MM.1S (cell line): Measurements from ENCODE around the gene ENTPD6.

Experiments used
- DNase-seq: peaks from one replicate; pipeline ENCODE4 v3.0.0-alpha.2; 2015
- H2AFZ ChIP-seq: fragments of 300-600 bp; sonication (generic); 2 replicates; pipeline ENCODE4 v1.6.0; 2016; ENCODE audit warnings: antibody characterized with exemption, low read length
- H3F3A ChIP-seq: fragments of 300-600 bp; sonication (generic); 2 replicates; pipeline ENCODE4 v1.6.1; 2016; ENCODE audit warnings: mild to moderate bottlenecking, antibody characterized with exemption, low read length, moderate library complexity, mixed read lengths; ENCODE audit not compliant: insufficient read depth
- H3K27ac ChIP-seq: fragments of 300-600 bp; sonication (generic); 2 replicates; pipeline ENCODE4 v1.5.1; 2016; ENCODE audit warnings: mild to moderate bottlenecking, low read length
- H3K27me3 ChIP-seq: fragments of 300-600 bp; sonication (generic); replicated peaks from 2 replicates; pipeline ENCODE4 v1.6.0; 2016; ENCODE audit warnings: low read length; ENCODE audit not compliant: insufficient read depth
- H3K36me3 ChIP-seq: fragments of 300-600 bp; sonication (generic); replicated peaks from 2 replicates; pipeline ENCODE4 v1.6.1; 2016; ENCODE audit warnings: mild to moderate bottlenecking, low read length, mixed read lengths; ENCODE audit not compliant: insufficient read depth
- H3K4me1 ChIP-seq: fragments of 300-600 bp; sonication (generic); 2 replicates; pipeline ENCODE4 v1.6.1; 2016; ENCODE audit warnings: low read length, mixed read lengths
- H3K4me2 ChIP-seq: fragments of 300-600 bp; sonication (generic); 2 replicates; pipeline ENCODE4 v1.6.0; 2016; ENCODE audit warnings: low read depth, low read length
- H3K4me3 ChIP-seq: fragments of 300-600 bp; sonication (generic); 2 replicates; pipeline ENCODE4 v1.5.1; 2016; ENCODE audit warnings: low read length, mixed read lengths
- H3K79me2 ChIP-seq: fragments of 300-600 bp; sonication (generic); 2 replicates; pipeline ENCODE4 v1.6.1; 2016; ENCODE audit warnings: mixed run types, low read length, mixed read lengths
- H3K9ac ChIP-seq: fragments of 300-600 bp; sonication (generic); 2 replicates; pipeline ENCODE4 v1.6.1; 2016; ENCODE audit warnings: low read length, mixed read lengths
- H3K9me2 ChIP-seq: fragments of 300-600 bp; sonication (generic); replicated peaks from 2 replicates; pipeline ENCODE4 v1.6.1; 2016; ENCODE audit warnings: mild to moderate bottlenecking, low read length, mixed read lengths; ENCODE audit not compliant: insufficient read depth
- H3K9me3 ChIP-seq: fragments of 300-600 bp; sonication (generic); replicated peaks from 2 replicates; pipeline ENCODE4 v1.6.1; 2016; ENCODE audit warnings: mild to moderate bottlenecking, low read length, mixed read lengths; ENCODE audit not compliant: insufficient read depth
- H4K20me1 ChIP-seq: fragments of 300-600 bp; sonication (generic); 2 replicates; pipeline ENCODE4 v1.6.1; 2016; ENCODE audit warnings: mild to moderate bottlenecking, low read length, moderate library complexity, mixed read lengths; ENCODE audit not compliant: insufficient read depth
- CTCF ChIP-seq: fragments of 300-600 bp; sonication (generic); IDR thresholded peaks from 2 replicates; pipeline ENCODE4 v1.5.1; 2016; ENCODE audit warnings: antibody characterized with exemption, low read length, mixed read lengths
- EZH2 ChIP-seq: fragments of 300-600 bp; sonication (generic); optimal IDR thresholded peaks from 2 replicates; pipeline ENCODE3; 2017; ENCODE audit warnings: low read depth, mild to moderate bottlenecking, antibody characterized with exemption, low read length, mixed read lengths
- EZH2phosphoT487 ChIP-seq: fragments of 300-600 bp; sonication (generic); IDR thresholded peaks from 2 replicates; pipeline ENCODE4 v1.6.1; 2018; ENCODE audit warnings: antibody characterized with exemption, low read length

The ENTPD6 gene

DNA sequence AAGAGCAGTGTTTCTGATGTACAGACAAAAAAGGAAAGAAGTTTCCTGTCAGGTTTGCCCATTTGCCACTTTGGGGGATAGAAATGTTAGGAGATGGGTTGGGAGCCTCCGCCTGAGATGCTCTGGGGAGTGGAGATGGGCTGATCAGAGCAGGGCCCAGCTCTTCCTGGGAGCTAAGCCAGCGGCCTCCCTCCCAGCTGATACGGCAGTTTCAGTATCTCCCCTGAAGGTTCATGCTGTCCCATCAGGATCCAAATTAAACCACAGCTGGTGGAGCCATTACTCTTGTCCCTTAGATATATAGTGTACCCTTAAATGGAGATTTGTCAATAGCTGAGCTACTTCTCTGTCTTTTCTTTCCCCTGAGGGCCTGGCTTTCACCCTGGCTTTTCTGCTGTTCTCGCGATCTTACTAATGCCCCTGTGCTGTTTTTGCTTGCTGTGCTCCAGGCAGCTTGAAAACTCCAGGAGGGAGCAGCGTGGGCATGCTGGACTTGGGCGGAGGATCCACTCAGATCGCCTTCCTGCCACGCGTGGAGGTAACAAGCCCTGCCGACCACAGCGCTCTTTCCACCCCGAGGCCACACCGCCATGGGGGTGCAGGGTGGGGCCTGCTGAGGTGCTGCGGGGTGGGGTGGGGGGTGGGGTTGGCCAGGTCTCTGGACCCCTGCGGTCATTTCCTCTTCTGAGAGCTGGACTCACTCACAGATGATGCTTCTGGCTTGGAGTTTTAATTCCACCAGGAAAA, 20.9 kb downstream of the ENTPD6 start:
- H3K9me3 ChIP-seq, result no peaks in the 10 kb centered on the region
- no peaks in the 10 kb centered on the region for H3K27me3 ChIP-seq
- no peaks in the 10 kb centered on the region for H4K20me1 ChIP-seq
- no peak for TF ChIP-seq EZH2
- no peak for TF ChIP-seq CTCF
- TF ChIP-seq EZH2phosphoT487, result no peak
- no peak overlapping the region for H3K4me2 ChIP-seq
- no peaks in the 10 kb centered on the region for H3K79me2 ChIP-seq
- no peak overlapping the region for H3K27ac ChIP-seq
- no peak for DNase-seq
- no peaks in the 10 kb centered on the region for H3K4me1 ChIP-seq
- H3F3A ChIP-seq, result no peaks in the 10 kb centered on the region
- H3K9ac ChIP-seq, result no peak overlapping the region
- no peaks in the 10 kb centered on the region for H3K9me2 ChIP-seq
- H2AFZ ChIP-seq, result no peak overlapping the region
- H3K4me3 ChIP-seq, result no peak overlapping the region
- H3K36me3 ChIP-seq, result 0 out of 2 replicates have a peak, but pooled peaks cover 9% of the 10 kb centered on the region

DNA sequence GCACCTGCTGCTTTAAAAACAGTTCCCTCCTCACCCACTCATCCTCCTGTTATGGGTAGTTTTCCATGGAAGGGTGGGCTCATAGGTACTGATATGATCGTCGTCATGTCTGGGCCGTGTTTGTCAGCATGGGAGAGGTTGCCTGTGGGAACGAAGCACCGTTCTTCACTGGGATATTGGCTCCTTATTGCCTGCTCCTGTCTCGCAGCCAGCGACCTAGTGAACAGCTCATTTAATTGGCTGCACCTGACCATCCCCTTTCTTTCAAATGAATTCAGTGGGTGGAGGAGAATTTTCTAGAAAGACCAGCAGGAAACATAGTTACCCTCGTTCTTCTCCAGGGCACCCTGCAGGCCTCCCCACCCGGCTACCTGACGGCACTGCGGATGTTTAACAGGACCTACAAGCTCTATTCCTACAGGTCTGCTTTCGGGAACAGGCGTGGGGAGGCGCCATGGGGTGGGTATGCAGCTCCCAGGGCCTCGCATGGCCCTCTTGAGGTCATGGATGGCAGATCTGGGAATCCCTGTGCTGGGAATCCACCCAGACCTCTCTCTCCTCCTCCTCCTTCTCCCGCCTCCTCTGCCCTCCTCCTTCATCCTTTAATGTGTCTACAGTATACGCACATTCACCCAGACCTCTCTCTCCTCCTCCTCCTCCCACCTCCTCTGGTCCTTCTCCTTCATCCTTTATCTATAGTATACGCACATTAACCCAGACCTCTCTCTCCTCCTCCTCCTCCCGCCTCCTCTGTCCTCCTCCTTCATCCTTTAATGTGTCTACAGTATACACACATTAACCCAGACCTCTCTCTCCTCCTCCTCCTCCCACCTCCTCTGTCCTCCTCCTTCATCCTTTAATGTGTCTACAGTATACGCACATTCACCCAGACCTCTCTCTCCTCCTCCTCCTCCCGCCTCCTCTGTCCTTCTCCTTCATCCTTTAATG, 21.9 kb downstream of the ENTPD6 start:
- Histone ChIP-seq H3K36me3 (0 out of 2 replicates have a peak, but pooled peaks cover 9% of the 10 kb centered on the region), H2AFZ (no peak overlapping the region), H3K79me2 (no peaks in the 10 kb centered on the region), H3K4me2 (no peak overlapping the region), H3K4me3 (no peak overlapping the region), H3F3A (no peaks in the 10 kb centered on the region), H4K20me1 (no peaks in the 10 kb centered on the region), H3K9me2 (no peaks in the 10 kb centered on the region), H3K9ac (no peak overlapping the region), H3K27me3 (no peaks in the 10 kb centered on the region), H3K9me3 (no peaks in the 10 kb centered on the region), H3K27ac (no peak overlapping the region), H3K4me1 (no peaks in the 10 kb centered on the region)
- no peak for DNase-seq
- TF ChIP-seq EZH2, result no peak
- no peak for TF ChIP-seq EZH2phosphoT487
- no peak for TF ChIP-seq CTCF

DNA sequence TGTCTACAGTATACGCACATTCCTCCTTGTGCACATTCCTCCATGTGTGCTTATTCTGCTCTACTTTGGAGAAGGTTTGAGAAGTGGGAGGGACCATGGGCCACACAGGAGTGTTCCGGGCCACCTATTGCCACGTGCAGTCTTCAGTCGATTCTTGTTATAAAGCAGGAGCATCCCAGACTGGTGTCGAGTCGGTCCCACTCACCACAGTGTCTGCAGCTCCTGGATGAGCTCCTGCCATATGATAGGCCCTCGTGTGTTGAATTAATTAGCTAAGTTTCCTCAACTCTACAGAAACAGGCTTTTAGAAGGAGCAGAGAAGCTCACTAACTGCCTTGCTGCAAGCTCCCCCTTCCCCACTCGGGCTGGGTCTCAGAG, 22.6 kb downstream of the ENTPD6 start:
- no peaks in the 10 kb centered on the region for H3K4me1 ChIP-seq
- H3K9me3 ChIP-seq, result no peaks in the 10 kb centered on the region
- H3F3A ChIP-seq, result no peaks in the 10 kb centered on the region
- no peak for DNase-seq
- no peak overlapping the region for H3K9ac ChIP-seq
- H3K27me3 ChIP-seq, result no peaks in the 10 kb centered on the region
- no peaks in the 10 kb centered on the region for H3K9me2 ChIP-seq
- TF ChIP-seq EZH2, result no peak
- TF ChIP-seq CTCF, result no peak
- TF ChIP-seq EZH2phosphoT487, result no peak
- 0 out of 2 replicates have a peak, but pooled peaks cover 9% of the 10 kb centered on the region for H3K36me3 ChIP-seq
- no peak overlapping the region for H3K27ac ChIP-seq
- H3K79me2 ChIP-seq, result no peaks in the 10 kb centered on the region
- H3K4me2 ChIP-seq, result no peak overlapping the region
- no peaks in the 10 kb centered on the region for H4K20me1 ChIP-seq
- no peak overlapping the region for H3K4me3 ChIP-seq
- H2AFZ ChIP-seq, result no peak overlapping the region
